Hepatocyte (in vitro differentiated cells): ENCODE data around the gene ZKSCAN4.

Source experiments
- CTCF ChIP-seq: fragments of 200-600 bp; sonication (generic); IDR thresholded peaks from 2 replicates; pipeline ENCODE4 v1.5.1; 2016; ENCODE audit warnings: antibody characterized with exemption, mild to moderate bottlenecking; ENCODE audit not compliant: poor library complexity
- EZH2 ChIP-seq: fragments of 200-600 bp; sonication (generic); IDR thresholded peaks from 2 replicates; pipeline ENCODE4 v1.6.1; 2016; ENCODE audit warnings: antibody characterized with exemption, mild to moderate bottlenecking, borderline replicate concordance
- EZH2phosphoT487 ChIP-seq: fragments of 200-600 bp; sonication (generic); IDR thresholded peaks from one replicate; pipeline ENCODE4 v1.6.1; 2018; ENCODE audit warnings: antibody characterized with exemption, mild to moderate bottlenecking, low read depth, moderate library complexity; ENCODE audit not compliant: unreplicated experiment, severe bottlenecking

GRCh38 chr6:28243946-28244345 is 8.1 kb downstream of the ZKSCAN4 start:
- TF ChIP-seq CTCF (no peak), EZH2phosphoT487 (no peak), EZH2 (no peak)
